ENCODE data around the gene CORO2A. TPM values are rescaled to one million over a fixed set of nuclear protein-coding genes. Genes with fewer than 3 reads are reported as not detected.

Gene CORO2A
- total and polyA plus RNA-seq, 2 donors (not counting 3 experiments of a cell fraction or from before 2014, with no cell fraction given), result 0.35 to 0.53 TPM

DNA sequence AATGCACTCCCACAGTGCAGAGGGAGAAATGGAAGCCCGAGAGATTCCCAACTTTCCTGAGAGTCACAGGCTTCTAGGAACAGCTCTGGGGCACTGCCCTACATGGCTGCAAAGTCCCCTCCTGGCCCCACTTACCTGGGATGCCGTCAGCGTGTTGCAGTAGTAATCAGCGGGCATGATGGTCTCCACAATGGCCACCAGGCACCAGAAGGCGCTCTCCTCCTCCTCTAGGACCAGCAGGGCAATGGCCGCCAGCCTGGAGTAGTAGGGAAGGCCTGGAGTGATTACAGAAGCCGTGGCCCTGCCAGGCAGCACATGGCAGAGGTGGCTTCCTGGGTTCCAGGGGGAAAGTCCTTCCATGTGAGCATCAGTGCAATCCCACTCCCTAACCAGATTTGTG, 10.7 kb upstream of the CORO2A start:
- Histone ChIP-seq H3K4me2 (ENCODE audit: insufficient read depth, low read length) (no peak overlapping the region), H3K4me1 (ENCODE audit: control insufficient read depth, extremely low read depth, insufficient read depth, low read length) (no peaks in the 10 kb centered on the region), H2AFZ (ENCODE audit: low read depth, low read length) (no peak overlapping the region), H3K4me3 (replicated peaks in 1 of 3; ENCODE audit: insufficient read depth in 1 of 3, low read depth in 1 of 3, low read length in 3 of 3) (no peak overlapping the region), H3K79me2 (ENCODE audit: control insufficient read depth, insufficient read depth, low read length) (no peaks in the 10 kb centered on the region), H3K9ac (replicated peaks; ENCODE audit: extremely low read depth, insufficient read depth, low read length) (no peak overlapping the region), H3K9me3 (replicated peaks; ENCODE audit: control insufficient read depth, insufficient read depth, low read length) (no peaks in the 10 kb centered on the region), H3K9me1 (replicated peaks; ENCODE audit: control insufficient read depth, extremely low read depth, insufficient read depth, low read length) (no peaks in the 10 kb centered on the region), H3K27me3 (ENCODE audit: control insufficient read depth in 2 of 2, insufficient read depth in 2 of 2, low read length in 2 of 2) (no peaks in the 10 kb centered on the region), H4K20me1 (replicated peaks; ENCODE audit: control insufficient read depth, extremely low read depth, insufficient read depth, low read length) (no peaks in the 10 kb centered on the region), H3K36me3 (ENCODE audit: control insufficient read depth in 2 of 2, extremely low read depth in 1 of 2, insufficient read depth in 2 of 2, low read length in 2 of 2) (no peaks in the 10 kb centered on the region), H3K27ac (ENCODE audit: insufficient read depth, low read depth, low read length) (no peak overlapping the region)
- no peak for FAIRE-seq
- TF ChIP-seq POLR2A (IDR thresholded peaks at IDR 0.05; ENCODE audit: low read depth, low read length) (no peak), CTCF (IDR thresholded peaks at IDR 0.05; ENCODE audit: extremely low read depth in 1 of 2, insufficient read depth in 1 of 2, low read depth in 1 of 2, low read length in 2 of 2) (no peak), JUN (IDR thresholded peaks at IDR 0.05; ENCODE audit: borderline replicate concordance, insufficient read depth, insufficient read length, low read depth) (no peak), MYC (IDR thresholded peaks at IDR 0.05; ENCODE audit: low read depth, low read length) (no peak), POLR2AphosphoS5 (IDR thresholded peaks at IDR 0.05; ENCODE audit: insufficient read depth, low read depth, low read length) (no peak), GATA2 (IDR thresholded peaks at IDR 0.05; ENCODE audit: insufficient read depth, insufficient read length, low read depth, low read length) (no peak), FOS (IDR thresholded peaks at IDR 0.05; ENCODE audit: borderline replicate concordance, insufficient read depth, low read length) (no peak), EZH2 (IDR thresholded peaks at IDR 0.05; ENCODE audit: borderline replicate concordance, low read depth, low read length, severe bottlenecking) (no peak)
- TF ChIP-seq, protein P1, sequence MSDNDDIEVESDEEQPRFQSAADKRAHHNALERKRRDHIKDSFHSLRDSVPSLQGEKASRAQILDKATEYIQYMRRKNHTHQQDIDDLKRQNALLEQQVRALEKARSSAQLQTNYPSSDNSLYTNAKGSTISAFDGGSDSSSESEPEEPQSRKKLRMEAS (IDR thresholded peaks at IDR 0.05; ENCODE audit: insufficient read depth, insufficient read length), result no peak
- no TSS peak for BruUV-seq (replicated peaks)
- POLR2A ChIA-PET, result no interaction called here
- intact Hi-C loops (cut with micrococcal nuclease), result no loop called here
- no peak for DNase-seq (ENCODE audit: low read depth, low spot score)
- dilution Hi-C loops (cut with MboI; ENCODE audit: extremely low pct_ligation_motif_present, low sequenced_read_pairs), result no loop called here
- CTCF ChIA-PET, result interaction anchor here (1.8 to 5.9 kb wide), 4 partner anchors 52 to 572 kb away, joined by 3 to 90 read pairs (median 32); partner anchors contain the start of gene TBC1D2
